ENCODE data around the gene ZCCHC14.

ZCCHC14 gene

GRCh38 chr16:87492721-87493607, at the start of gene ZCCHC14:
Gene ZCCHC14, minus strand, starts transcription at chr16:87493024. Its CDS starts 786 bp downstream, at chr16:87492238.
- DNase-seq (ENCODE audit: low read depth in 2 of 2), result peak; percentile 98

GRCh38 chr16:87541872-87542234, 49.0 kb upstream of the ZCCHC14 start:
- DNase-seq (ENCODE audit: low read depth in 2 of 2), result no peak

GRCh38 chr16:87541147-87541871, 48.5 kb upstream of the ZCCHC14 start:
- DNase-seq (ENCODE audit: low read depth in 2 of 2), result no peak

- no peak for DNase-seq (ENCODE audit: low read depth in 2 of 2)
Observed at GRCh38 chr16:87540897-87541146, 48.0 kb upstream of the ZCCHC14 start.

- DNase-seq (ENCODE audit: low read depth in 2 of 2), result no peak
Observed at GRCh38 chr16:87540072-87540896, 47.5 kb upstream of the ZCCHC14 start.

GRCh38 chr16:87539113-87539512, 46.3 kb upstream of the ZCCHC14 start:
- no peak for DNase-seq (ENCODE audit: low read depth in 2 of 2)

- no peak for DNase-seq (ENCODE audit: low read depth in 2 of 2)
Observed at GRCh38 chr16:87538594-87538993, 45.8 kb upstream of the ZCCHC14 start.

GRCh38 chr16:87538160-87538559, 45.3 kb upstream of the ZCCHC14 start:
- DNase-seq (ENCODE audit: low read depth in 2 of 2), result no peak

GRCh38 chr16:87536795-87537142, 43.9 kb upstream of the ZCCHC14 start:
- no peak for DNase-seq (ENCODE audit: low read depth in 2 of 2)

- DNase-seq (ENCODE audit: low read depth in 2 of 2), result no peak
Observed at GRCh38 chr16:87535855-87536794, 43.3 kb upstream of the ZCCHC14 start.

- DNase-seq (ENCODE audit: low read depth in 2 of 2), result no peak
Observed at GRCh38 chr16:87535457-87535854, 42.6 kb upstream of the ZCCHC14 start.

GRCh38 chr16:87534751-87535150, 41.9 kb upstream of the ZCCHC14 start:
- DNase-seq (ENCODE audit: low read depth in 2 of 2), result no peak

- no peak for DNase-seq (ENCODE audit: low read depth in 2 of 2)
Observed at GRCh38 chr16:87534030-87534653, 41.3 kb upstream of the ZCCHC14 start.

- no peak for DNase-seq (ENCODE audit: low read depth in 2 of 2)
Observed at GRCh38 chr16:87533061-87533460, 40.2 kb upstream of the ZCCHC14 start.

GRCh38 chr16:87531418-87531817, 38.6 kb upstream of the ZCCHC14 start:
- DNase-seq (ENCODE audit: low read depth in 2 of 2), result no peak

- no peak for DNase-seq (ENCODE audit: low read depth in 2 of 2)
Observed at GRCh38 chr16:87528690-87529579, 36.1 kb upstream of the ZCCHC14 start.

GRCh38 chr16:87527055-87527724, 34.4 kb upstream of the ZCCHC14 start:
- no peak for DNase-seq (ENCODE audit: low read depth in 2 of 2)

GRCh38 chr16:87526238-87526947, 33.6 kb upstream of the ZCCHC14 start:
- no peak for DNase-seq (ENCODE audit: low read depth in 2 of 2)

GRCh38 chr16:87525352-87525751, 32.5 kb upstream of the ZCCHC14 start:
- no peak for DNase-seq (ENCODE audit: low read depth in 2 of 2)

Data from activated CD8-positive, alpha-beta memory T cell treated with anti-CD3 and anti-CD28 coated beads for 4 hours (primary cell).